Mesenchymal stem cell (in vitro differentiated cells and primary cell): ENCODE measurements around the gene TBXA2R.

Source experiments
- DNase-seq: peaks from one replicate; pipeline ENCODE4 v3.0.0-alpha.2; 2013
- H2AFZ ChIP-seq: one replicate; pipeline ENCODE4 v1.6.1; 2013; ENCODE audit warnings: low read depth, mild to moderate bottlenecking, control low read depth, inconsistent platforms, low read length, moderate library complexity
- H2AK5ac ChIP-seq: 2 replicates; pipeline ENCODE4 v1.6.1; 2013; ENCODE audit warnings: low read length, moderate library complexity, mild to moderate bottlenecking, inconsistent platforms; ENCODE audit not compliant: severe bottlenecking
- H2BK120ac ChIP-seq: one replicate; pipeline ENCODE4 v1.6.1; 2013; ENCODE audit warnings: low read depth, mild to moderate bottlenecking, inconsistent platforms, low read length, moderate library complexity
- H2BK12ac ChIP-seq, 2 experiments: one replicate each; pipeline ENCODE4 v1.6.1; 2013; ENCODE audit warnings: inconsistent platforms in 2 of 2, low read length in 2 of 2, mild to moderate bottlenecking in 2 of 2, moderate library complexity in 2 of 2, control low read depth in 1 of 2
- H2BK15ac ChIP-seq: one replicate; pipeline ENCODE4 v1.6.1; 2013; ENCODE audit warnings: mild to moderate bottlenecking, low read depth, inconsistent platforms; ENCODE audit not compliant: poor library complexity, severe bottlenecking
- H2BK5ac ChIP-seq: 2 replicates; pipeline ENCODE4 v1.6.1; 2013; ENCODE audit warnings: low read depth, mild to moderate bottlenecking, low read length, control low read depth, inconsistent platforms; ENCODE audit not compliant: poor library complexity, severe bottlenecking
- H3K14ac ChIP-seq, 2 experiments: one replicate each; pipeline ENCODE4 v1.6.1; 2013; ENCODE audit warnings: inconsistent platforms in 2 of 2, low read length in 2 of 2, control low read depth in 1 of 2, mild to moderate bottlenecking in 1 of 2, moderate library complexity in 1 of 2
- H3K18ac ChIP-seq, 2 experiments: one replicate each; pipeline ENCODE4 v1.6.1; 2013; ENCODE audit warnings: inconsistent platforms in 2 of 2, low read length in 2 of 2, control low read depth in 1 of 2, low read depth in 1 of 2, mild to moderate bottlenecking in 1 of 2
- H3K23ac ChIP-seq, 2 experiments: one replicate each; pipeline ENCODE4 v1.6.1; 2013; ENCODE audit warnings: inconsistent platforms in 2 of 2, low read length in 2 of 2, mild to moderate bottlenecking in 2 of 2, moderate library complexity in 2 of 2, control low read depth in 1 of 2
- H3K27ac ChIP-seq: 2 replicates; pipeline ENCODE4 v1.5.1; 2013; ENCODE audit warnings: mild to moderate bottlenecking, moderate library complexity, low read length, control low read depth, inconsistent platforms; ENCODE audit not compliant: poor library complexity, severe bottlenecking
- H3K27me3 ChIP-seq, 2 experiments: 2 replicates each; pipeline versions ENCODE4 v1.6.1 to v1.7.0; 2013; ENCODE audit warnings: low read length in 2 of 2, mild to moderate bottlenecking in 2 of 2, moderate library complexity in 2 of 2, control low read depth in 1 of 2, inconsistent platforms in 1 of 2; ENCODE audit not compliant: control insufficient read depth in 1 of 2, insufficient read depth in 1 of 2
- H3K36me3 ChIP-seq, 2 experiments: 2 replicates each; pipeline versions ENCODE4 v1.6.1 to v1.7.0; 2013; ENCODE audit warnings: low read length in 2 of 2, control low read depth in 1 of 2, inconsistent platforms in 1 of 2, low read depth in 1 of 2, mild to moderate bottlenecking in 1 of 2; ENCODE audit not compliant: insufficient read depth in 2 of 2, control insufficient read depth in 1 of 2
- H3K4ac ChIP-seq, 2 experiments: one replicate each; pipeline ENCODE4 v1.6.1; 2013; ENCODE audit warnings: inconsistent platforms in 2 of 2, low read length in 2 of 2, mild to moderate bottlenecking in 2 of 2, moderate library complexity in 2 of 2, control low read depth in 1 of 2, low read depth in 1 of 2
- H3K4me1 ChIP-seq: 2 replicates; pipeline ENCODE4 v1.6.1; 2013; ENCODE audit warnings: low read depth, low read length, control low read depth; ENCODE audit not compliant: control insufficient read depth, insufficient read depth
- H3K4me2 ChIP-seq: 2 replicates; pipeline ENCODE4 v1.6.1; 2013; ENCODE audit warnings: low read length, mild to moderate bottlenecking, inconsistent platforms; ENCODE audit not compliant: poor library complexity, severe bottlenecking
- H3K4me3 ChIP-seq, 2 experiments: 2 replicates each; pipeline versions ENCODE4 v1.5.1 to v1.7.0; 2013; ENCODE audit warnings: low read length in 2 of 2, mild to moderate bottlenecking in 2 of 2, control low read depth in 1 of 2, low read depth in 1 of 2; ENCODE audit not compliant: insufficient read depth in 1 of 2
- H3K79me1 ChIP-seq: replicated peaks from 2 replicates; pipeline ENCODE4 v1.6.1; 2013; ENCODE audit warnings: mild to moderate bottlenecking, control low read depth, low read length, inconsistent platforms; ENCODE audit not compliant: poor library complexity, severe bottlenecking
- H3K9ac ChIP-seq: 2 replicates; pipeline ENCODE4 v1.7.0; 2013; ENCODE audit warnings: mild to moderate bottlenecking, low read length, moderate library complexity
- H3K9me3 ChIP-seq: 2 replicates; pipeline ENCODE4 v1.7.0; 2013; ENCODE audit warnings: mild to moderate bottlenecking, low read length; ENCODE audit not compliant: control insufficient read depth
- H4K8ac ChIP-seq: one replicate; pipeline ENCODE4 v1.6.1; 2013; ENCODE audit warnings: inconsistent platforms, mild to moderate bottlenecking, low read length, moderate library complexity
- H4K91ac ChIP-seq: one replicate; pipeline ENCODE4 v1.6.1; 2013; ENCODE audit warnings: mild to moderate bottlenecking, low read length, inconsistent platforms
- WGBS: methylation state at CpG from one replicate; pipeline ENCODE4 v1.1.7; 2013; ENCODE audit warnings: mixed read lengths; 5-methylcytosine and 5-hydroxymethylcytosine counted together

TBXA2R gene

DNA sequence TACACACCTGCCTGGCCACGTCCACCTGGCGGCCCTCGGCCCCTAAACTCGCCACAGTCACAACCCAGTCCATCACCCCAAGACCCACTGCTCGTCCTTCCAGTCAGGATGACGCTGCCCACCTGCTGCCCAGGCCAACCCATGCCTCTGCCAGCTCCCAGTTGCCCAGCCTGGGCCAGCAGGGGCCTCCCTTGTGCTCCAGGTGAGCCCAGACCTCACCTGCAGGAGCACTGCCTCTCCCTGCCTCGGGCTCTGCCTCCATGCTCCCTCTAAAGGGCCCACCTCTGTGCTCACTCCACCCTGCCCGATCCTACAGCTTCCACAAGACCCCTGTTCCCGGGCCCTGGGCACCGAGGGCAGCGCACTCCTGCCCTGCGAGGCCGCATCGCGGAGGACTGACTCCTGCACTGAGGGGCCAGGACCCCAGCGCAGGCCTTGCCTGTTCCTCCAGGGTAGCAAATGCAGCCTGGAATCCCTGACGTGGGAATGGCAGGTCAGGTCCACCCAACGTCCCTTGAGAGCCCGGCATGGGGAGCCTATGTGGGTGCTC, 27.9 kb upstream of the TBXA2R start:
- H3K27me3 ChIP-seq, result no peaks in the 10 kb centered on the region
- H3K4me3 ChIP-seq, result no peak overlapping the region
- H3K36me3 ChIP-seq, result peaks cover 45 to 91% of the 10 kb centered on the region in 2 experiments
- peaks cover 48% of the 10 kb centered on the region for H3K79me1 ChIP-seq
- H3K4me1 ChIP-seq, result peaks cover 1% of the 10 kb centered on the region
- H3K14ac ChIP-seq, result no peak overlapping the region
- H2AFZ ChIP-seq, result no peak overlapping the region
- H2BK15ac ChIP-seq, result no peak overlapping the region
- no peak overlapping the region for H3K23ac ChIP-seq
- no peak for DNase-seq
- H3K4ac ChIP-seq, result no peak overlapping the region
- H2AK5ac ChIP-seq, result no peak overlapping the region
- H3K18ac ChIP-seq, result no peak overlapping the region
- H3K9ac ChIP-seq, result no peak overlapping the region
- no peak overlapping the region for H3K27ac ChIP-seq
- H4K8ac ChIP-seq, result no peak overlapping the region
- H3K9me3 ChIP-seq, result no peaks in the 10 kb centered on the region
- H3K4me2 ChIP-seq, result no peak overlapping the region
- H2BK5ac ChIP-seq, result no peak overlapping the region
- no peak overlapping the region for H2BK120ac ChIP-seq
- WGBS, result 96% methylated on average over 19 of the region's 19 CpGs
- H2BK12ac ChIP-seq, result no peak overlapping the region
- H4K91ac ChIP-seq, result no peak overlapping the region

DNA sequence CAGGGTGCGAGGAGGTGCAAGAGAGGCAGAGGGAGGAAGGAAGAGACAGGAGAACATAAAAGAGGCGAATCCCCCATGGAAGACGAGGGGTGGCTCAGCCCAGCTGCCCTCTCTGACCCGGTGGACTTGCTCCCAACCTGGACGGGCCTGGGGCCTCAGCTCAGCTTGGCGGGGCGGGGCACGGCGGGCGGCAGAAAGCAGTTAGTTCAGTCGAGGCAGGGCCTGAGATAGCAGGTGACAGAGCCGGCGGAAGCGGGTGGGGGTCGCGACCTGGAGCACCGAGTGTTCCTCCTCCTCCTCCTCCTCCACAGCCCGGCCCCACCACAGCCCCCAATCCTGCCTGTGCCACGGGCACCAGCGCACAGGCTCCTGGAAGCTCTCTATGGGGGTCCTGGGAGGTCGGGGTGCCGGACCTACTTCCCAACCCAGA, 26.9 kb upstream of the TBXA2R start:
- no peak for DNase-seq
- no peak overlapping the region for H2AFZ ChIP-seq
- no peaks in the 10 kb centered on the region for H3K9me3 ChIP-seq
- 92% methylated on average over 22 of the region's 22 CpGs for WGBS
- no peak overlapping the region for H3K4ac ChIP-seq
- H3K36me3 ChIP-seq, result peaks cover 36 to 81% of the 10 kb centered on the region in 2 experiments
- H2AK5ac ChIP-seq, result no peak overlapping the region
- H3K18ac ChIP-seq, result no peak overlapping the region
- H2BK5ac ChIP-seq, result no peak overlapping the region
- no peak overlapping the region for H3K23ac ChIP-seq
- no peak overlapping the region for H3K9ac ChIP-seq
- H4K91ac ChIP-seq, result no peak overlapping the region
- no peak overlapping the region for H3K4me2 ChIP-seq
- H3K27me3 ChIP-seq, result no peaks in the 10 kb centered on the region
- no peak overlapping the region for H2BK120ac ChIP-seq
- peaks cover 43% of the 10 kb centered on the region for H3K79me1 ChIP-seq
- H3K4me3 ChIP-seq, result no peak overlapping the region
- no peak overlapping the region for H4K8ac ChIP-seq
- H2BK12ac ChIP-seq, result no peak overlapping the region
- H3K14ac ChIP-seq, result no peak overlapping the region
- H3K27ac ChIP-seq, result no peak overlapping the region
- H2BK15ac ChIP-seq, result no peak overlapping the region
- peaks cover 1% of the 10 kb centered on the region for H3K4me1 ChIP-seq

DNA sequence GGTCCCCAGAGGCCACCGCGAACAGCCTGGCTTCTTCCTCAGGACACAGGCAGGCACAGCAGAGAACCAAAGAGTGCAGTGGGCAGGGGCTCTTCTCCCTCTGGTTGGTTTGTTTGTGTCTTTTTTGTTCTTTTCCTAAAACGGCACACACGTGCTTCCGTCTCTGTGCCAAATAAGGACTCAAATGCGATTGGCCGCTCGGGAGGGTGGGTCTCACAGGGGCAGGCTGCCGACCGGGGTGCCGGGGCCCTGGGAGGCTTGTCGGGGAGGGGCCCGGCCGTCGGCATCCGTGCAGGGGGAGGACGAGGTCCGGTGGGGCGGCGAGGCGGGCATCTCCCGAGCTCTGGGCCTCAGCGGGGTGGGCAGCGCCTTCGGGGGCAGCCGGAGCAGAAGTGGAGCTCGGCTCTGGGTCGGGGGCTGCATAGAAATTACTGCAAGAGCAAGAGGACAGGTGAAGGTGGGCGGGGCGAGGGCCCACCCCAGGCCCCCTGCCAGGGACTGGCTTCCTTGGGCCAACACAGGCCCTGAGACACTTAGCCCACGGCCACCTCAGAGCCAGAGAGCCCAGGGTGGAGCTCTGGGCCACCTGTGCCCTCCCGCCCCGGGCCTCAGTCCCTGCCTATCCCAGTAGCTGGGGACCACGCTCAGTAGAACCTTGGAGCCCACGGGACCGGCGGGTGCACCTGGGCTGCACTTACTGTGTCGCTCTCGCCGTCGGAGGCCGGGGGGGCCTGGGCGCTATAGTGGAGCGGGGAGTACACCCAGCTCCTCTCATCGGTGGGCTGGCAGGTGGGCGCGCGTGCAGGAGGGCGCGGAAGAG, 26.3 kb upstream of the TBXA2R start:
- H3K4ac ChIP-seq, result no peak overlapping the region
- no peak overlapping the region for H3K27ac ChIP-seq
- H3K27me3 ChIP-seq, result no peaks in the 10 kb centered on the region
- H3K23ac ChIP-seq, result no peak overlapping the region
- H3K4me1 ChIP-seq, result peaks cover 1% of the 10 kb centered on the region
- 93% methylated on average over 50 of the region's 50 CpGs for WGBS
- no peak overlapping the region for H3K18ac ChIP-seq
- no peaks in the 10 kb centered on the region for H3K9me3 ChIP-seq
- no peak overlapping the region for H3K14ac ChIP-seq
- H3K36me3 ChIP-seq, result peaks cover 33 to 78% of the 10 kb centered on the region in 2 experiments
- no peak for DNase-seq
- H3K79me1 ChIP-seq, result peaks cover 37% of the 10 kb centered on the region
- no peak overlapping the region for H2BK15ac ChIP-seq
- no peak overlapping the region for H3K4me2 ChIP-seq
- H4K91ac ChIP-seq, result no peak overlapping the region
- H2BK5ac ChIP-seq, result no peak overlapping the region
- H3K4me3 ChIP-seq, result no peak overlapping the region
- H3K9ac ChIP-seq, result no peak overlapping the region
- no peak overlapping the region for H2BK12ac ChIP-seq
- no peak overlapping the region for H2AK5ac ChIP-seq
- H2BK120ac ChIP-seq, result no peak overlapping the region
- H4K8ac ChIP-seq, result no peak overlapping the region
- no peak overlapping the region for H2AFZ ChIP-seq

DNA sequence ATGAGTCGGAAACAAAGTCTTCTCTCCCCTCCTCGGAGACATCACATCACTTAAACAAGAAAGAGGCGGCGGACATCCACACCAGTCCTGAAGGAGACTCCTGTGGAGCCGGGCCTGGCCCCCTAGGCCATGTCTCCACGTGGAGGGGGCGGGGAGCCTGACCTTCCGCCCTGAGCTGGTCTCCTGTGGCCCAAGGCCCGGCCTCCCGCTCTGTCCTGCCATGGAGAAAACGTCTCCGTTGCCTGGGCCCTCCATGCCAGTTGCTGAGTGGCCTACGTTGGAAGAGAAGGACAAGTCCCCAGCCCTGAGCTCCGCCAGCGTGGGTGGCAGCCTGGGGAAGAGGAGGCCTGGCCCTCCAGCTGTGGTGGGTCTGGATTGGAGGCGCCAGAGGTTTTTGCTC, 25.4 kb upstream of the TBXA2R start:
- H3K4ac ChIP-seq, result no peak overlapping the region

More for the DNA sequence above, 25.4 kb upstream of the TBXA2R start:
- no peak overlapping the region for H3K27ac ChIP-seq
- H2BK120ac ChIP-seq, result no peak overlapping the region
- 95% methylated on average over 16 of the region's 16 CpGs for WGBS
- H2BK15ac ChIP-seq, result no peak overlapping the region
- no peak overlapping the region for H3K23ac ChIP-seq
- peaks cover 4% of the 10 kb centered on the region for H3K4me1 ChIP-seq
- H3K79me1 ChIP-seq, result peaks cover 37% of the 10 kb centered on the region
- H2BK12ac ChIP-seq, result no peak overlapping the region
- no peak overlapping the region for H2BK5ac ChIP-seq
- H3K18ac ChIP-seq, result no peak overlapping the region
- no peak overlapping the region for H4K91ac ChIP-seq
- no peaks in the 10 kb centered on the region for H3K27me3 ChIP-seq
- H2AK5ac ChIP-seq, result no peak overlapping the region
- peaks cover 33 to 69% of the 10 kb centered on the region in 2 experiments for H3K36me3 ChIP-seq
- no peak overlapping the region for H3K4me3 ChIP-seq
- H3K9me3 ChIP-seq, result no peaks in the 10 kb centered on the region
- no peak for DNase-seq
- H4K8ac ChIP-seq, result no peak overlapping the region
- H3K14ac ChIP-seq, result no peak overlapping the region
- no peak overlapping the region for H3K4me2 ChIP-seq
- no peak overlapping the region for H2AFZ ChIP-seq
- no peak overlapping the region for H3K9ac ChIP-seq
